Measurements from ENCODE around the gene SMIM24. TPM values are rescaled to one million over a fixed set of nuclear protein-coding genes. Genes with fewer than 3 reads are reported as not detected.

SMIM24 gene
- total and polyA plus RNA-seq, 9 of the 15 experiments (the other 6 are each of a cell fraction or from before 2014, with no cell fraction given), result 0.45 to 12.3 (median 1.4) TPM; not detected in 1

GRCh38 chr19:3450796-3451411 lies 29.4 kb downstream of the SMIM24 start (continued):
- TF ChIP-seq MEF2A (IDR thresholded peaks at IDR 0.05; ENCODE audit: control insufficient read depth, low read depth, low read length) (peak; percentile 81), POLR2B (IDR thresholded peaks at IDR 0.05; ENCODE audit: low read depth, partially characterized antibody) (peak; percentile 15), MCM2 (IDR thresholded peaks at IDR 0.05; ENCODE audit: low read depth) (no peak), RAD51 (IDR thresholded peaks at IDR 0.05; ENCODE audit: borderline replicate concordance, low read depth) (peak; percentile 50; the same call in 1 of the 2 replicates), ATF3 (IDR thresholded peaks at IDR 0.05) (peak; percentile 88), ATF3 (CRISPR knock-in tag; conservative IDR thresholded peaks at IDR 0.05) (peak; percentile 76; the same call in 1 of the 2 replicates), TEAD2 (tag; IDR thresholded peaks at IDR 0.05) (no peak), FOSL1 (tag; conservative IDR thresholded peaks at IDR 0.05) (peak; percentile 92), JUN (IDR thresholded peaks at IDR 0.05; ENCODE audit: borderline replicate concordance, low read depth, low read length) (peak; percentile 52; the same call in 1 of the 2 replicates), JUN (CRISPR knock-in tag; IDR thresholded peaks at IDR 0.05; ENCODE audit: borderline replicate concordance) (no peak), ATF1 (CRISPR knock-in tag; IDR thresholded peaks at IDR 0.05) (no peak), ATF1 (tag; IDR thresholded peaks at IDR 0.05) (peak; percentile 81), POLR2AphosphoS5 (IDR thresholded peaks at IDR 0.05; ENCODE audit: control insufficient read depth, insufficient read depth, low read depth, low read length) (peak; percentile 37; the same call in 1 of the 2 replicates), CXXC5 (CRISPR knock-in tag; IDR thresholded peaks at IDR 0.05) (peak; percentile 36; the same call in 1 of the 2 replicates), NFIC (IDR thresholded peaks at IDR 0.05) (peak; percentile 80), ZFX (CRISPR knock-in tag; IDR thresholded peaks at IDR 0.05) (no peak), ZBTB9 (CRISPR knock-in tag; IDR thresholded peaks at IDR 0.05) (peak; percentile 63; the same call in 1 of the 2 replicates), ZKSCAN8 (CRISPR knock-in tag; IDR thresholded peaks at IDR 0.05) (peak; percentile 74; the same call in 1 of the 2 replicates), L3MBTL2 (IDR thresholded peaks at IDR 0.05) (peak; percentile 56), HNRNPL (IDR thresholded peaks at IDR 0.05; ENCODE audit: low read depth, low read length) (no peak), FOXJ3 (CRISPR knock-in tag; IDR thresholded peaks at IDR 0.05) (no peak), ZSCAN32 (CRISPR knock-in tag; IDR thresholded peaks at IDR 0.05) (no peak), FOXA1 (IDR thresholded peaks at IDR 0.05; ENCODE audit: borderline replicate concordance) (no peak), CREM (IDR thresholded peaks at IDR 0.05; ENCODE audit: low read depth) (peak; percentile 88)
- TF ChIP-seq, protein P1, sequence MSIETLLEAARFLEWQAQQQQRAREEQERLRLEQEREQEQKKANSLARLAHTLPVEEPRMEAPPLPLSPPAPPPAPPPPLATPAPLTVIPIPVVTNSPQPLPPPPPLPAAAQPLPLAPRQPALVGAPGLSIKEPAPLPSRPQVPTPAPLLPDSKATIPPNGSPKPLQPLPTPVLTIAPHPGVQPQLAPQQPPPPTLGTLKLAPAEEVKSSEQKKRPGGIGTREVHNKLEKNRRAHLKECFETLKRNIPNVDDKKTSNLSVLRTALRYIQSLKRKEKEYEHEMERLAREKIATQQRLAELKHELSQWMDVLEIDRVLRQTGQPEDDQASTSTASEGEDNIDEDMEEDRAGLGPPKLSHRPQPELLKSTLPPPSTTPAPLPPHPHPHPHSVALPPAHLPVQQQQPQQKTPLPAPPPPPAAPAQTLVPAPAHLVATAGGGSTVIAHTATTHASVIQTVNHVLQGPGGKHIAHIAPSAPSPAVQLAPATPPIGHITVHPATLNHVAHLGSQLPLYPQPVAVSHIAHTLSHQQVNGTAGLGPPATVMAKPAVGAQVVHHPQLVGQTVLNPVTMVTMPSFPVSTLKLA (conservative IDR thresholded peaks at IDR 0.05), result peak; percentile 66 to 69
- TF ChIP-seq, protein P2, sequence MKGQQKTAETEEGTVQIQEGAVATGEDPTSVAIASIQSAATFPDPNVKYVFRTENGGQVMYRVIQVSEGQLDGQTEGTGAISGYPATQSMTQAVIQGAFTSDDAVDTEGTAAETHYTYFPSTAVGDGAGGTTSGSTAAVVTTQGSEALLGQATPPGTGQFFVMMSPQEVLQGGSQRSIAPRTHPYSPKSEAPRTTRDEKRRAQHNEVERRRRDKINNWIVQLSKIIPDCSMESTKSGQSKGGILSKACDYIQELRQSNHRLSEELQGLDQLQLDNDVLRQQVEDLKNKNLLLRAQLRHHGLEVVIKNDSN (CRISPR knock-in tag; IDR thresholded peaks at IDR 0.05), result peak; percentile 78
